Naive B cell (primary cell): ENCODE measurements around the gene LRMDA. TPM values are rescaled to one million over a fixed set of nuclear protein-coding genes. Genes with fewer than 3 reads are reported as not detected.
A peak's percentile ranks its signal among the peaks of the same experiment; 100 is the strongest.

Source experiments
- ATAC-seq, 2 donors: fragments of 150-1000 bp; cut with Tn5 transposase; 2 replicates each; pipeline ENCODE4 v1.10.0; 2021; ENCODE audit warnings: low read depth in 2 of 2, mild to moderate bottlenecking in 2 of 2, moderate library complexity in 2 of 2
- DNase-seq: peaks from one replicate; pipeline ENCODE4 v3.0.0; 2022
- H3K27ac Mint-ChIP-seq, 6 donors: one replicate each; pipeline ENCODE4 v1.8.0; 2020 to 2022; ENCODE audit warnings: mild to moderate bottlenecking in 6 of 6, mixed read lengths in 6 of 6, moderate library complexity in 5 of 6, inconsistent platforms in 2 of 6
- H3K27me3 Mint-ChIP-seq, 3 donors: one replicate each; pipeline ENCODE4 v1.8.0; 2021 to 2022; ENCODE audit warnings: mixed read lengths in 3 of 3, mild to moderate bottlenecking in 1 of 3
- H3K36me3 Mint-ChIP-seq, 2 donors: one replicate each; pipeline ENCODE4 v1.8.0; 2020 to 2022; ENCODE audit warnings: mixed read lengths in 2 of 2, inconsistent platforms in 1 of 2, mild to moderate bottlenecking in 1 of 2
- H3K4me1 Mint-ChIP-seq, 3 donors: one replicate each; pipeline ENCODE4 v1.8.0; 2020 to 2022; ENCODE audit warnings: mixed read lengths in 3 of 3, inconsistent platforms in 1 of 3, mild to moderate bottlenecking in 1 of 3, moderate library complexity in 1 of 3
- H3K4me3 Mint-ChIP-seq, 8 donors: one replicate each; pipeline ENCODE4 v1.8.0; 2020 to 2022; ENCODE audit warnings: mild to moderate bottlenecking in 8 of 8, mixed read lengths in 8 of 8, moderate library complexity in 8 of 8, inconsistent platforms in 2 of 8
- H3K9me3 Mint-ChIP-seq, 7 donors: one replicate each; pipeline ENCODE4 v1.8.0; 2020 to 2022; ENCODE audit warnings: mixed read lengths in 7 of 7, mild to moderate bottlenecking in 5 of 7, inconsistent platforms in 2 of 7, moderate library complexity in 1 of 7
- polyA plus RNA-seq, 6 donors: library from polyadenylated mRNA; unstranded; fragments of 300-500 nt; fragmentation: Illumina TruSeq; gene quantifications; one replicate each; pipeline ENCODE4 v1.2.3, GENCODE V29; 2021; ENCODE audit warnings: low read depth in 6 of 6

The LRMDA gene
- polyA plus RNA-seq, 6 donors from 2014 or later, result 2.1 TPM; not detected in 5

DNA sequence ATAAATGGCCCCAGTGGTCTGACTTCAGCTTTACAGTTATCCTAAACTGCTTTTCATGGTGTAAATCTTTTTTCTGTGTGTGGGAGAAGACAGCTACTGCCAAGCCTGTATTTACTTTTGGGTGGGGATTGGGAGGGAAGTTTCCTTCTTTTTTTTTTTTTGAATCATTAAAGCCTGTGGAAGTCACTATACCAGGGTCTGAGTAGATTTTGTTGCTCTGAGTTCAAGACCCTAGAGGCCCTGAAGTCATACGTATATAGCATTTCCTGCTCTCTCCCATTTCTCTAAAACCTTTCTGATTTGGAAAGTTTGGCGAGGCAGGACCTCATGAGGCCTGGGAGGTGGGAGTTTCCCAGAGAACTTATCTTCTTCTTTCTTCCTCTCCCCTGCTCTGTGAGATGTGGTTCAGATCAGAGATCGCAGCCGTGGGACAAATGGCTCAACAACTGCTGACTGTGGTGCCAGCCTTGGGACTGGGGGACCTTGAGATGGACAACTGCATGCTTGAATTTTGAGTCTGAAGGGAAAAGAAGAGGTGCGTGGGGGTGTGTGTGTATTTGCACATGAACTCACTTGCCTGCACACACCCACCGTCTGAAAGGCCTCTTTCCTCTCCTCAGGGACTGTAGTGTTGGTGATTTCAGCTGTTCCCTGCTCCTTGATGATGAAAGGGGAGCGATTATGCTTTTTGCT, 18.1 kb downstream of the LRMDA start:
- Mint-ChIP-seq H3K27me3 (peaks cover 12 to 35% (median 30%) of the 10 kb centered on the region in 3 donors), H3K36me3 (no peaks in the 10 kb centered on the region), H3K4me3 (no peak overlapping the region), H3K4me1 (no peaks in the 10 kb centered on the region), H3K27ac (peak overlapping the region in 1 of 6 donors; percentile 60), H3K9me3 (peaks cover 0 to 31% (median 10%) of the 10 kb centered on the region in 7 donors)
- DNase-seq (no peak), ATAC-seq (no peak)

DNA sequence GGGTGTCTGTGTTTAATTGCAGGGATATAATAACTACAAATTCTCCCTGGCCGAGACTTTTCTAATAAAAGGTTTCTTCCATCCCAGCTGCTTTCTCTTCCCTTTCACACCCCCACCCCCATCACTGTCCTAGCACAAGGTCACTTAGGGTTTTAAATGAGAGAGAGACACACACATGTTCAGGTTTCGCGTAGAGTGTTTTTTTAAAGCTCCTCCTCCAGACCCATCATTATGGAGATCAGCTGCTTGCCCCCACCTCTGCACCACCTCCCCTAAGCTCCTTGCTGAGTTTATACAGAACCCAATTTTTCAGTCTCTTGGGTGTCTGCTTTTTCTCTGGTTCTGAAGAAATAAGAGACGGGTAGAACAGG, 18.6 kb downstream of the LRMDA start:
- peak overlapping the region in 1 of 8 donors; percentile 74 for H3K4me3 Mint-ChIP-seq
- H3K4me1 Mint-ChIP-seq, result no peaks in the 10 kb centered on the region
- DNase-seq, result no peak
- no peak for ATAC-seq
- peaks cover 12 to 35% (median 30%) of the 10 kb centered on the region in 3 donors for H3K27me3 Mint-ChIP-seq
- H3K36me3 Mint-ChIP-seq, result no peaks in the 10 kb centered on the region
- H3K27ac Mint-ChIP-seq, result no peak overlapping the region
- peaks cover 0 to 31% (median 10%) of the 10 kb centered on the region in 7 donors for H3K9me3 Mint-ChIP-seq

DNA sequence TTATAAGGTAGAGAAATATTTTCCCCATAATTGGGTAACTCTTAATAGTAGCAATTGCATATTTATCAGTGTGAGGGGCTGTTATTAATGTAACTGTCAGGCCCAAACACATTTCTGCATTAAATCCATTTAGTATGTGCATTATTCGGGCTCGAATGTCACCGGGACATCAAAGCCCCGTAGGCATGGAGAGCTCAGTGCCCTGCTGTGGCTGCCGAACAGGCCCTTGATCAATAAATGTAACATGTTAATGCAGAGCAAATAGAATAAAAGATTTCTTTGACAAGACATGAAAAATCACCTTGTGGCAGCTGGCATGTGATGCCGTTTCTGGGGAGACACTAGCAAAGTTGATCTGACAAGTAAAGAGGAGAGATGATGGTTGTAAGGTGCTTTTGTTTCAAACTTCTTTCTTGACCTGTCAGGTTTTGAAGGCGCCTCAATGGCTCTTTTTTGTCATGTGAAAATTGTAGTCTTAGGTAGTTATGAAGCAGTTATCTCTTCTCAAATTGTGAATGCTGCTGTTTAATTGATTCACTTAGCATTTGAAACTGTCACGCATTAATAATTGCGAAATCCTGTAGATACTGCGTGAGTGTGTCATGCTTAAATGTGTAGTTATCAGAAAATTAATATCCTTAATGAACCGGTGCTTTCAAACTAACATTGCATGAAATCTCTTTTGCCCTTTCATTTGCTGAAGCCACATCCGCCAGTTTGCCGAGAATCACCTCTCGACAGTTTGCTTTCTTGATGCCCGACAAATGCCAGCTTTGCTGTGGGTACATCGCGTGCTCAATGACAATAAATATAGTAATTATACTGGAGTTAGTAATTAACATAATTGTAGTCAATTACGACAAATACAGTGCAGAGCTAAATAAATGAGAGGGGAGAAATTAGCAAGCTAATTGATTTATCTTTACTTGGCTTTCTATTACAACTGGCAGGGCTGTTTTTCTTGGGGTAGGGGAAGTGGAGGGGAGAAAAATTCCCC, 19.5 kb downstream of the LRMDA start:
- no peaks in the 10 kb centered on the region for H3K4me1 Mint-ChIP-seq
- DNase-seq (no peak), ATAC-seq (no peak)
- peaks cover 12 to 38% (median 35%) of the 10 kb centered on the region in 3 donors for H3K27me3 Mint-ChIP-seq
- H3K4me3 Mint-ChIP-seq, result no peak overlapping the region
- peaks cover 0 to 24% (median 7%) of the 10 kb centered on the region in 7 donors for H3K9me3 Mint-ChIP-seq
- H3K27ac Mint-ChIP-seq, result no peak overlapping the region
- H3K36me3 Mint-ChIP-seq, result no peaks in the 10 kb centered on the region

DNA sequence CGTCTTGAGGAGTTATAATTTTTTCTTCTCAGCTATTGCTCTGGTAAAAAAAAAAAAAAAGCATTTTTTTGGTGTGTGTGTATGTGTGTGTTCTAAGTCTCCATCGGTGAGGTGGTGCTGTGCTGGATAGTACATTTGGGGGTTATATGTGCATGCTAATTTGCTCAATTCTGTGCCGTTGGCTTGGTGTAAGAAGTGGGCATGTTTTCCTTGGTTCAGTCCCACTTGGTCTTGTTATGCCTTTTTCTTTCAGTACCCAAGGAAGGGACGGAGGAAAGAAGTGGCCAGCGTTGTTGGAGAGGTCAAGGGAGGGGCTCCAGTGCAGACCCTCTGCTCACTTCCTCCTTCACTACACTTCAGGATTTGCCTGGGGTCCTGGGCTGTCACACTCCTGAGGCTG, 20.4 kb downstream of the LRMDA start:
- no peak overlapping the region for H3K4me3 Mint-ChIP-seq
- DNase-seq, result no peak
- H3K36me3 Mint-ChIP-seq, result no peaks in the 10 kb centered on the region
- peaks cover 0 to 16% (median 3%) of the 10 kb centered on the region in 7 donors for H3K9me3 Mint-ChIP-seq
- no peak for ATAC-seq
- no peak overlapping the region for H3K27ac Mint-ChIP-seq
- H3K4me1 Mint-ChIP-seq, result no peaks in the 10 kb centered on the region
- H3K27me3 Mint-ChIP-seq, result peaks cover 6 to 37% (median 35%) of the 10 kb centered on the region in 3 donors

DNA sequence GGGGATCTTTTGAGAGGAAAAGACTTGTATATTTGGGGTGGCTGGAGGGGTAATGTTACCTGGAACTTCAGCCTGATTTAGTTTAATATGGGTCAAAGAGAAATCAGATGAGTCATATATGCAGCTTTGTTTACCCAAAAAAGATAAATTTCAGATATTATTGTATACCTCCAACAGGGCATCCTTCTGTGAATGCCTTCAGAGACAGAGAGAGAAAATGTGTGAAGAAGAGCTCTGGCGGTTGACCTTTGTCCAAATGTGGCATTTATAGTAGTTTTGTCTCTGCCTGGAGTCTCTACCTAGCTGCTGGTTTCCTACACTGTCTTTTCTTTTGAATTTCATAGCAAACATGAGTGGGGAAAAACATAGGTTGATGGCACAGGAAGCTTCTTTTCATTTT, 21.6 kb downstream of the LRMDA start:
- Mint-ChIP-seq H3K4me1 (no peaks in the 10 kb centered on the region), H3K4me3 (no peak overlapping the region), H3K27me3 (peaks cover 4 to 34% (median 32%) of the 10 kb centered on the region in 3 donors), H3K9me3 (peaks cover 0 to 4% (median 0%) of the 10 kb centered on the region in 7 donors), H3K36me3 (no peaks in the 10 kb centered on the region), H3K27ac (no peak overlapping the region)
- ATAC-seq (no peak), DNase-seq (no peak)

DNA sequence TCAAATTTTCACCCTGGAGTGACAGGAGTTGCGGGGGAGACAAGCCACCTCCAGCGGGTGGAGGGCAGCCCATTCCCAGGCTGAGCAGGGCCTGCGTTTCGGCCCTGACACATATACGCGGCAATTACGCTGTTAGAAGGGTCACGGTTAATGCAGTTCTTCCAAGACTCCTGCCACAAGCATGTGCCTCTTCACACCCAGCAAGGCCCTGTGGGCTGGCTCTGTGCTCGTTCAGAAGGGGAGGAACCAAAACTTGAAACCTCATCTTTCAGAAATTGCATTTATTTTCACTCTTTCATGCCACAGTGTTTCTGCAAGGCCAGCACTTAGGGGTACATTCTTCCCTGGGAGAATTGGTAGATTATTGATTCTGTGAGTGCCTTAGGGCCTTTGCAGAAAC, 24.7 kb downstream of the LRMDA start:
- H3K27me3 Mint-ChIP-seq, result peaks cover 4 to 27% (median 23%) of the 10 kb centered on the region in 3 donors
- no peak for ATAC-seq

DNA sequence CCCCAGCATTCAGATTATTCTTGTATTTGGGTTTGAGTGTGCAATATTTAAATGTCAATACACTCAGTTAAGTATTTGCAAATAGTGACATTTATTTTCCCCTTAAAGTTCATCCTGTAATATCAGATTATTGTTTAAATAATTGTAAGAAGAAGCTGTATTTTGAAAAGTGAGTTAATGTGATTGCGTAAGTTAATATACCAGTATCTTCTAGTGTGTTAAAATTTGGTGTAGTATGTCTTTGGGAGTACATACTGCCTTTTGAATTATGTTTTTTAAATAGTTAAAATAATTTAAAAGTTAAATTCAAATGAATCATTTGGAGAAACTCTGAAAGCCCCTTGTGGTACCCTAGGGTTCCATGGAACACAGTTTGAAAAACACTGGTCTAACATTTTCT, 28.6 kb downstream of the LRMDA start:
- Mint-ChIP-seq H3K4me3 (no peak overlapping the region), H3K4me1 (no peaks in the 10 kb centered on the region), H3K36me3 (no peaks in the 10 kb centered on the region), H3K27ac (no peak overlapping the region), H3K27me3 (peaks cover 4 to 10% (median 8%) of the 10 kb centered on the region in 3 donors), H3K9me3 (peaks cover 0 to 1% (median 0%) of the 10 kb centered on the region in 7 donors)
- DNase-seq (no peak), ATAC-seq (no peak)

More for the DNA sequence above, 24.7 kb downstream of the LRMDA start:
- DNase-seq, result no peak
- Mint-ChIP-seq H3K9me3 (no peaks in the 10 kb centered on the region), H3K36me3 (no peaks in the 10 kb centered on the region), H3K4me3 (no peak overlapping the region), H3K4me1 (no peaks in the 10 kb centered on the region), H3K27ac (no peak overlapping the region)

DNA sequence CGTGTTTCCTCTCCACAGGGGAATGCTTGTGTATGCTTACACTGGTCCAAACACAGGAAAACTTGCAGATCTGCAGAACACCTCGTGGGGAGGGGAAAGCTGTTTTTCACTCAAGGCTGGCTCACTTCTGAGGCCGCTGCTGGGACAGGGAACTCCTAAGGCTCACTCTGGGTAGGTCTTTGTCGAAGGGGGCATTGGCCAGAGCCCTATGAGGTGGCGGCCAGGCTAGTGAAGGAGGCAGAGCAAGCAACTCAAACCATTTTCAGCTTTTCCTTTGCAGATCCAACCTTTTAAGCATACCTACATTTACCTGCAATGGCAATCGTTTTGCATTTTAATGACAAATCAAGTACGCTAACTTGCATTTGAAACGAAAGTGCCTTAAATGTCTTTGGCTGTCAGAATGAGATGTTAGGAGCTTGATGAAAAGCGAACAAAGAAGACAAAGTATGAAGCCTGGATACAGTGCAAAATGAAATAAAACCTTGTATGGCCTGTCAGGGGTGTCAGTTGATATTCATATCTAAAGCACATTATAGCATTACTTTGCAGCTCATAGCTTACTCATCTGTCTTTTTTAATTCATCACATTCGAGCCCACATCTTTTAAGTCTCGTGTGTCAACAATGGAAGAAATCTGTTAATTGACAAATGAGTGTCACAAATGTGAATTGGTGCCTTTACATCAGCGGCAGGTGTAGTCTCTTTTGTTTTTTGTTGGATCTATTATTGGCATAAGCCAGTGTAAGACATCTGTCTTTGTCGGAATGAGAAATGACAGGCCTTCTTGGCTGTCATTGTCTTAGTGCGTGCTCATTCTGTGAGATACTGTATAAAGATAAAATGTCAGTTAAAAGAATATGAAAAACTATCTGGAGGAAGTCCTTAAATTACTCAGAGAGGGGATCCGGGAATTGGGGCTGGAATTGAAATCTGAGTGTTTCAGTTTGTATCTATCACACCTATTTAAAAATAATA, 30.5 kb downstream of the LRMDA start:
- Mint-ChIP-seq H3K27ac (no peak overlapping the region), H3K27me3 (peaks cover 7 to 18% (median 9%) of the 10 kb centered on the region in 3 donors), H3K4me1 (no peaks in the 10 kb centered on the region), H3K4me3 (no peak overlapping the region), H3K36me3 (no peaks in the 10 kb centered on the region), H3K9me3 (peaks cover 0 to 1% (median 0%) of the 10 kb centered on the region in 7 donors)
- DNase-seq, result no peak
- no peak for ATAC-seq

DNA sequence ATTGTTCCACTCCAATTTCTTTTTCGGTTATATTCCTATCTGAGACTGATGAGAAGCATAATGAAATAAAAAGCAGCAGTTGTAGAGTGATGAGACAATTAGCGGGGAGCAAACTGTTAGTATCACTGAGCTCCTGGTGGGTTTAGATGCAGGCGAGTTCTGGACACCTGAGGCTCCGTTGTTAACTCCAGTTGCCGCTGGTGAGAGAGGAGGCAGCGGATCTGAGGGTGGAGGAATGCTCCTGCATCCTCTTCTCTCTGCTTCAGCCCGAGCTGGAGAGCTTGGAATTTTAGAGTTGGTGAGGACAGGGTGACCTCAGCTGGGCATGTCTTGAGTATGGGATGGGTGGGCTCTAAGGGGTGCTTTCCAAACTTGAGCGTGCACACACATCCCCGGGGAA, 31.4 kb downstream of the LRMDA start:
- Mint-ChIP-seq H3K36me3 (no peaks in the 10 kb centered on the region), H3K9me3 (peaks cover 0 to 1% (median 0%) of the 10 kb centered on the region in 7 donors), H3K27ac (no peak overlapping the region), H3K4me3 (no peak overlapping the region), H3K27me3 (peaks cover 9 to 23% (median 9%) of the 10 kb centered on the region in 3 donors), H3K4me1 (no peaks in the 10 kb centered on the region)
- ATAC-seq, result no peak
- DNase-seq, result no peak

DNA sequence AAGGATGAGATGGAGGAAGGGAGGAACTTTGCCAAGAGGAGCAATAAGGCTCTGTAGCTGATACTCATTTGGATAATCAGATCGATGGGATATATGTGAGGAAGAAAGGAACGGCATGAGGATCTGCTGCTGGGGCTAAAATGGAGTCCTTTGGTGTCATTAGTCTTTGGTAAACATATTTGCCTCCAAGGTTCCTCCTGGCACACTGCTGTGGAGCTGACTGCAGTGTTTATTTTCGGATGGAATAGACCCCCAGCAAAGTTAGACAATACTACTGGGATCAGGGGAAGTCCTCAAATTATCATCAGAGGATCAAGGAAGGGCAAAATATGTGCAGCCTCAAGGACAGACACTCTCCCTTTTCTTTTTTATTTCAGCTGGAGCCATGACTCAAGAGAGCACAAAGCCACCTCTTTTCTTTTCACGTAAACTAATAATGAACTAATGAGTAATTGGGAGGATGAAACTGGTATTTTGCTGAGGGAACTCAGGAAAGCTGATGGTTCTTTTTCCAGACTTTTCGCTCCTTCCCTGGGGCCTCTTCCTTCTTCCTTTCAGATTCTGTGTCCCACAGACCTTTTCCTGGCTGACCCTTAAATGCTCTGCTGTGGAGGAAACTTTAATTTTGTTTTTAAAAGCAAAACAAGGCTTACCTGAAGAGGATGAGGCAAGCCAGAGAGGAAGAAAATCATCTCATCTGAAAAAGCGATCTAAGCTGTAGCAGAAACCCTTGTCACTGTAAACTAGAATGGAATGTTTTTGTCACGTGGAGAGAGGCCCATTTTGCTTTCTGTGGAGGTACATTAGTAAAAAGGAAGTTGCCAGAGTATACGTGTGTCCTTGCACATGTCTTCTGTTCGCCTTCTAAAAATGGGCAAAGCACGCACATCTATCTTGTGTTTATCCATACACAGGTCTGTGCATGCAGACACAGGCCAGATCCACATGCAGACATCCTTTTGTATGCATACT, 33.3 kb downstream of the LRMDA start:
- H3K36me3 Mint-ChIP-seq, result no peaks in the 10 kb centered on the region
- no peak overlapping the region for H3K4me3 Mint-ChIP-seq
- DNase-seq (no peak), ATAC-seq (no peak)
- no peaks in the 10 kb centered on the region for H3K4me1 Mint-ChIP-seq
- no peak overlapping the region for H3K27ac Mint-ChIP-seq
- peaks cover 0 to 1% (median 0%) of the 10 kb centered on the region in 7 donors for H3K9me3 Mint-ChIP-seq
- peaks cover 9 to 23% (median 9%) of the 10 kb centered on the region in 3 donors for H3K27me3 Mint-ChIP-seq

DNA sequence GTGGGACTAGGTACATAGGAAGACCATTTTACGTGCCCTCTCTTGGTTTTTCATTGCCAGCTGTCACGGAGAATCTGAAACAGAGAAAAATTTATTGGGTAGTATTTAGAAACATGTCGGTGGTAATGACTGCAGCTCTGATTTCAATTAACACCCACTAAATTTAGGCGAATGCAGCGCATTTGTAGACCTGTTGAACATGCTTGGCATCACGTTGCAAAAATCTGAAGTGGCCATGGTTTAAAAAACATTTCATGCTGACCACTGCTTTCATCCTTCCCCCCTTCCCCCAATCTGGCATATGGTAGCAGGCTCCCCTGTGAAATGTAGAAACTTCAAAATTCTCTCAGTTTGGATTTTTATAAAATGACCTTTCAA, 34.0 kb downstream of the LRMDA start:
- H3K9me3 Mint-ChIP-seq, result peaks cover 0 to 1% (median 0%) of the 10 kb centered on the region in 7 donors
- H3K36me3 Mint-ChIP-seq, result no peaks in the 10 kb centered on the region
- no peak overlapping the region for H3K27ac Mint-ChIP-seq
- DNase-seq, result no peak
- ATAC-seq, result no peak
- peaks cover 9 to 23% (median 9%) of the 10 kb centered on the region in 3 donors for H3K27me3 Mint-ChIP-seq
- H3K4me1 Mint-ChIP-seq, result no peaks in the 10 kb centered on the region
- H3K4me3 Mint-ChIP-seq, result no peak overlapping the region

DNA sequence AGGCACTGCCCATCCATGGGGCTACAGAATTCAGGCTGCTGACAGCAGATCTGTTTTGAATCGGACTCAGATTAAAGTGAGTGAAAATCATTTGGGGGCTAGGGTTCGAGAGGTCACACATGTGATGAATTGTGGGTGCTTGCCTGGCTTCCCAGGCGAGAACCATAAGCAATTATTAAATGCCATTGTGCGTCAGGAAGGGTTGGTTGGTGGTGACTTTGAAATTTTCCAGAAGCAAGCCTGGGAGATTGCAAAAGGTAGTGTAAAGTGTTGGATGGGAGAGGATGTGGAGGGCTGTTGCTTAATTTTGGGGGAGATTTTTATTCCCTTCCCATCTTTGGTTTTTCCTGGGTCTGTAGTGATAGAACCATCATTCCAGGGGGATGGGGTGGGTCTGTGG, 34.6 kb downstream of the LRMDA start:
- Mint-ChIP-seq H3K36me3 (no peaks in the 10 kb centered on the region), H3K9me3 (peaks cover 0 to 1% (median 0%) of the 10 kb centered on the region in 7 donors), H3K4me3 (no peak overlapping the region), H3K27me3 (peaks cover 9 to 23% (median 9%) of the 10 kb centered on the region in 3 donors), H3K27ac (no peak overlapping the region), H3K4me1 (no peaks in the 10 kb centered on the region)
- DNase-seq (no peak), ATAC-seq (no peak)
